Trophoblast cell (in vitro differentiated cells and primary cell): ENCODE results near the gene CABYR.

Experiments
- DNase-seq, 2 donors: peaks; one replicate each; pipeline ENCODE4 v3.0.0-alpha.2; 2016
- H2AFZ ChIP-seq: 2 replicates; pipeline ENCODE4 v1.6.1; 2013; ENCODE audit warnings: low read length, moderate library complexity, mild to moderate bottlenecking; ENCODE audit not compliant: insufficient read depth, poor library complexity
- H2AK5ac ChIP-seq: 2 replicates; pipeline ENCODE4 v1.6.1; 2013; ENCODE audit warnings: mild to moderate bottlenecking, low read length
- H2BK120ac ChIP-seq: 2 replicates; pipeline ENCODE4 v1.6.1; 2013; ENCODE audit warnings: low read length, mild to moderate bottlenecking, moderate library complexity; ENCODE audit not compliant: insufficient read depth, poor library complexity
- H2BK12ac ChIP-seq: 2 replicates; pipeline ENCODE4 v1.6.1; 2013; ENCODE audit warnings: mild to moderate bottlenecking, low read length, moderate library complexity
- H2BK5ac ChIP-seq: 2 replicates; pipeline ENCODE4 v1.6.1; 2013; ENCODE audit warnings: low read length, low read depth, moderate library complexity, mild to moderate bottlenecking; ENCODE audit not compliant: poor library complexity
- H3K14ac ChIP-seq: 2 replicates; pipeline ENCODE4 v1.6.1; 2013; ENCODE audit warnings: mild to moderate bottlenecking, low read length
- H3K18ac ChIP-seq: 2 replicates; pipeline ENCODE4 v1.6.1; 2013; ENCODE audit warnings: mild to moderate bottlenecking, low read length
- H3K23ac ChIP-seq: 2 replicates; pipeline ENCODE4 v1.6.1; 2013; ENCODE audit warnings: low read length
- H3K27ac ChIP-seq: 2 replicates; pipeline ENCODE4 v1.5.1; 2013; ENCODE audit warnings: low read depth, mild to moderate bottlenecking, inconsistent platforms, low read length, moderate library complexity
- H3K27me3 ChIP-seq: 2 replicates; pipeline ENCODE4 v1.6.1; 2013; ENCODE audit warnings: inconsistent platforms, mild to moderate bottlenecking, low read length, moderate library complexity; ENCODE audit not compliant: insufficient read depth
- H3K36me3 ChIP-seq, 2 experiments: 1 replicate in 1 of 2; 2 replicates in 1 of 2; pipeline ENCODE4 v1.6.1; 2013; ENCODE audit warnings: low read length in 2 of 2, mild to moderate bottlenecking in 2 of 2, moderate library complexity in 1 of 2; ENCODE audit not compliant: insufficient read depth in 2 of 2, control insufficient read depth in 1 of 2
- H3K4ac ChIP-seq: 2 replicates; pipeline ENCODE4 v1.6.1; 2013; ENCODE audit warnings: low read depth, mild to moderate bottlenecking, low read length, moderate library complexity
- H3K4me1 ChIP-seq, 2 experiments: 1 replicate in 1 of 2; 2 replicates in 1 of 2; pipeline ENCODE4 v1.6.1; 2013; ENCODE audit warnings: low read length in 2 of 2, mild to moderate bottlenecking in 2 of 2, moderate library complexity in 1 of 2; ENCODE audit not compliant: insufficient read depth in 2 of 2, control insufficient read depth in 1 of 2
- H3K4me2 ChIP-seq: 2 replicates; pipeline ENCODE4 v1.6.1; 2013; ENCODE audit warnings: inconsistent platforms, mild to moderate bottlenecking, low read length, moderate library complexity
- H3K4me3 ChIP-seq: 2 replicates; pipeline ENCODE4 v1.5.1; 2013; ENCODE audit warnings: mild to moderate bottlenecking, low read depth, low read length, inconsistent platforms
- H3K79me1 ChIP-seq: one replicate; pipeline ENCODE4 v1.6.1; 2013; ENCODE audit warnings: low read length
- H3K79me2 ChIP-seq: 2 replicates; pipeline ENCODE4 v1.6.1; 2013; ENCODE audit warnings: low read length, mild to moderate bottlenecking; ENCODE audit not compliant: control insufficient read depth, insufficient read depth, poor library complexity
- H3K9ac ChIP-seq: 2 replicates; pipeline ENCODE4 v1.6.1; 2013; ENCODE audit warnings: mild to moderate bottlenecking, low read length
- H3K9me3 ChIP-seq: 2 replicates; pipeline ENCODE4 v1.6.1; 2013; ENCODE audit warnings: low read depth, mild to moderate bottlenecking, control low read depth, inconsistent platforms, low read length; ENCODE audit not compliant: insufficient read depth
- H4K12ac ChIP-seq: 2 replicates; pipeline ENCODE4 v1.6.1; 2013; ENCODE audit warnings: low read depth, mild to moderate bottlenecking, low read length, moderate library complexity
- H4K8ac ChIP-seq: 2 replicates; pipeline ENCODE4 v1.6.1; 2013; ENCODE audit warnings: low read depth, mild to moderate bottlenecking, low read length, moderate library complexity
- H4K91ac ChIP-seq: one replicate; pipeline ENCODE4 v1.6.1; 2013; ENCODE audit warnings: low read depth, mild to moderate bottlenecking, low read length, moderate library complexity
- WGBS: extraction: QIAGEN DNeasy Blood & Tissue Kit; methylation state at CpG from one replicate; pipeline ENCODE4 v1.1.7; 2013; ENCODE audit warnings: missing lambda C conversion rate; ENCODE audit not compliant: insufficient read length, insufficient coverage; ENCODE audit errors: extremely low coverage; 5-methylcytosine and 5-hydroxymethylcytosine counted together

Gene CABYR

GRCh38 chr18:24173997-24174396 lies 35.1 kb downstream of the CABYR start:
- no peak overlapping the region for H3K9ac ChIP-seq
- no peaks in the 10 kb centered on the region for H3K27me3 ChIP-seq
- no peak overlapping the region for H3K4ac ChIP-seq
- H2AFZ ChIP-seq = no peak overlapping the region
- H2BK5ac ChIP-seq = no peak overlapping the region
- H3K23ac ChIP-seq = no peak overlapping the region
- no peak overlapping the region for H2AK5ac ChIP-seq
- no peak overlapping the region for H3K4me3 ChIP-seq
- H3K18ac ChIP-seq = no peak overlapping the region
- H4K12ac ChIP-seq = no peak overlapping the region
- no peak overlapping the region for H4K91ac ChIP-seq
- H4K8ac ChIP-seq = no peak overlapping the region
- DNase-seq = peak; percentile 19 to 67
- no peaks in the 10 kb centered on the region for H3K36me3 ChIP-seq
- H3K27ac ChIP-seq = no peak overlapping the region
- H3K14ac ChIP-seq = no peak overlapping the region
- no peaks in the 10 kb centered on the region for H3K9me3 ChIP-seq
- peaks cover 4% of the 10 kb centered on the region for H3K79me1 ChIP-seq
- H2BK12ac ChIP-seq = no peak overlapping the region
- no peak overlapping the region for H3K4me2 ChIP-seq
- H3K79me2 ChIP-seq = peaks cover 2% of the 10 kb centered on the region
- peaks cover 6 to 7% of the 10 kb centered on the region in 2 experiments for H3K4me1 ChIP-seq
- H2BK120ac ChIP-seq = no peak overlapping the region
- no CpG with 5 or more reads among the region's 3 CpGs for WGBS

- no peak overlapping the region for H4K12ac ChIP-seq
- WGBS = no CpG with 5 or more reads among the region's 7 CpGs
- H3K18ac ChIP-seq = no peak overlapping the region
- no peak overlapping the region for H3K4me2 ChIP-seq
- no peak overlapping the region for H3K23ac ChIP-seq
- H4K91ac ChIP-seq = no peak overlapping the region
- H4K8ac ChIP-seq = no peak overlapping the region
- no peak overlapping the region for H2AFZ ChIP-seq
- no peaks in the 10 kb centered on the region for H3K36me3 ChIP-seq
- H3K4me1 ChIP-seq = no peaks in the 10 kb centered on the region
- no peak overlapping the region for H2BK120ac ChIP-seq
- no peaks in the 10 kb centered on the region for H3K9me3 ChIP-seq
- H3K4ac ChIP-seq = no peak overlapping the region
- H3K79me2 ChIP-seq = no peaks in the 10 kb centered on the region
- H3K14ac ChIP-seq = no peak overlapping the region
- H3K27ac ChIP-seq = no peak overlapping the region
- no peaks in the 10 kb centered on the region for H3K79me1 ChIP-seq
- no peak overlapping the region for H3K4me3 ChIP-seq
- no peak overlapping the region for H2BK12ac ChIP-seq
- no peaks in the 10 kb centered on the region for H3K27me3 ChIP-seq
- no peak overlapping the region for H3K9ac ChIP-seq
- peak in 1 of 2 donors; percentile 27 for DNase-seq
- H2AK5ac ChIP-seq = no peak overlapping the region
- H2BK5ac ChIP-seq = no peak overlapping the region
Observed at GRCh38 chr18:24176727-24177416, 38.0 kb downstream of the CABYR start.

- Histone ChIP-seq H3K4me2 (no peak overlapping the region), H4K8ac (no peak overlapping the region), H3K36me3 (peaks cover 0 to 1% of the 10 kb centered on the region in 2 experiments), H3K27me3 (no peaks in the 10 kb centered on the region), H2AFZ (no peak overlapping the region), H3K4ac (no peak overlapping the region), H3K9ac (no peak overlapping the region), H2BK5ac (no peak overlapping the region), H3K4me1 (no peaks in the 10 kb centered on the region), H3K23ac (no peak overlapping the region), H3K9me3 (no peaks in the 10 kb centered on the region), H2BK12ac (no peak overlapping the region), H2AK5ac (no peak overlapping the region), H3K14ac (no peak overlapping the region), H3K4me3 (no peak overlapping the region), H4K91ac (no peak overlapping the region), H3K27ac (no peak overlapping the region), H4K12ac (no peak overlapping the region), H2BK120ac (no peak overlapping the region), H3K79me1 (no peaks in the 10 kb centered on the region), H3K18ac (no peak overlapping the region), H3K79me2 (no peaks in the 10 kb centered on the region)
- DNase-seq = no peak
- WGBS = no CpG with 5 or more reads among the region's 5 CpGs
Observed at GRCh38 chr18:24177499-24178133, 38.8 kb downstream of the CABYR start.

GRCh38 chr18:24180048-24180447 lies 41.2 kb downstream of the CABYR start:
- Histone ChIP-seq H2BK5ac (no peak overlapping the region), H3K4me3 (no peak overlapping the region), H2AK5ac (no peak overlapping the region), H4K8ac (no peak overlapping the region), H3K9ac (no peak overlapping the region), H3K4me1 (no peaks in the 10 kb centered on the region), H4K12ac (no peak overlapping the region), H2BK120ac (no peak overlapping the region), H4K91ac (no peak overlapping the region), H3K23ac (no peak overlapping the region), H2AFZ (no peak overlapping the region), H2BK12ac (no peak overlapping the region), H3K36me3 (peaks cover 0 to 1% of the 10 kb centered on the region in 2 experiments), H3K27ac (no peak overlapping the region), H3K18ac (no peak overlapping the region), H3K27me3 (no peaks in the 10 kb centered on the region), H3K4ac (no peak overlapping the region), H3K79me1 (no peaks in the 10 kb centered on the region), H3K4me2 (no peak overlapping the region), H3K14ac (no peak overlapping the region), H3K9me3 (no peaks in the 10 kb centered on the region), H3K79me2 (no peaks in the 10 kb centered on the region)
- WGBS = no CpG with 5 or more reads among the region's 1 CpG
- no peak for DNase-seq
